Epithelial cell of proximal tubule (primary cell): ENCODE measurements around the gene TMEM107. TPM values are rescaled to one million over a fixed set of nuclear protein-coding genes. Genes with fewer than 3 reads are reported as not detected.
"Not testable (repeated sequence)": the region's sequence is repeated elsewhere in the genome, so short reads cannot be mapped to it uniquely, and the experiment has no call there.

Experiments used
- DNase-seq: peaks from one replicate; pipeline ENCODE4 v3.0.0-alpha.2; 2011; ENCODE audit warnings: low read depth
- H3K4me3 ChIP-seq: 2 replicates; pipeline ENCODE4 v1.5.1; 2011; ENCODE audit warnings: low read depth, mild to moderate bottlenecking, low read length
- total RNA-seq: library from RNA; depleted of rRNA; stranded (reverse); fragments of >200 nt; gene quantifications from 2 replicates; pipeline ENCODE4 v1.2.3, GENCODE V29; 2015
- TF ChIP-seq, protein P1 (sequence below): conservative IDR thresholded peaks from 2 replicates; pipeline ENCODE4 v1.5.1; 2012; ENCODE audit warnings: low read depth, mild to moderate bottlenecking, low read length

Gene TMEM107
- total RNA-seq, 1 donor from 2014 or later: 24.3 TPM

DNA sequence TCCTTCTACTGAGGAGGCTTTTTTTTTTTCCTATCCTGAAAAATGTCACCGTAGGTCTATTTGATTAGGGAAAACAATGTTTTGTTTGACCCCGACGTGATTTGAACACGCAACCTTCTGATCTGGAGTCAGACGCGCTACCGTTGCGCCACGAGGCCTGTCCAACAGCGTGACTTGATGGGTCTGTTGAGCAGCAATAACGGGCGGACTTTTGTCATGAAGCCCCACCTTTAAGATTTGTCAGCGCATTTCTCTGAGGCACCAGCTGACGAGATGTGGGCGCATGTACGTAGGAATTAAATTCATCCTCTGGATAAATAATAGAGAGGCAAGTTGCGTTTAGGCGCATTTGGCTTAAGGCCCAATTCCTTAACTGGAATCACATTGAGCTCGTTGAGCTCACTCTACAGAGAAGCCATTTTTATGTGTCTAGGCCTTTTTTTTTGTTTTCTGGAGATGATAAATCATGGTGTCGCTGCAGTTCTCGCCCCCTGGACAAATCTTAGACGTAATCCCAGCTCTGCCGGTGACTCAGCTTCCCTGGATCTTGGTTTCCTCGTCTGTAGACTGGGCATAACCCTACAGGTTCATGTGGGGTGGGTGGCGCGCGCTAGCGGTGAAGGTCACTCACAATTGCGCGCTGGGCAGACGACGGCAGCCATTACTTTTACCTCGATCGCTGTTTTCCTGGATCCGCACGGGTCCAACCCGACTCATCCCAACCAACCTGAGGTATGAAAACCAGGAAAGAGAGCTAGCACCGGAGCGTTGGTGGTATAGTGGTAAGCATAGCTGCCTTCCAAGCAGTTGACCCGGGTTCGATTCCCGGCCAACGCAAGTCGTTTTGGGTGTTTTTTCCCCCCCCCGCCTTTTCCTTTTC is 44.8 kb upstream of the TMEM107 start:
- TF ChIP-seq, protein P1, sequence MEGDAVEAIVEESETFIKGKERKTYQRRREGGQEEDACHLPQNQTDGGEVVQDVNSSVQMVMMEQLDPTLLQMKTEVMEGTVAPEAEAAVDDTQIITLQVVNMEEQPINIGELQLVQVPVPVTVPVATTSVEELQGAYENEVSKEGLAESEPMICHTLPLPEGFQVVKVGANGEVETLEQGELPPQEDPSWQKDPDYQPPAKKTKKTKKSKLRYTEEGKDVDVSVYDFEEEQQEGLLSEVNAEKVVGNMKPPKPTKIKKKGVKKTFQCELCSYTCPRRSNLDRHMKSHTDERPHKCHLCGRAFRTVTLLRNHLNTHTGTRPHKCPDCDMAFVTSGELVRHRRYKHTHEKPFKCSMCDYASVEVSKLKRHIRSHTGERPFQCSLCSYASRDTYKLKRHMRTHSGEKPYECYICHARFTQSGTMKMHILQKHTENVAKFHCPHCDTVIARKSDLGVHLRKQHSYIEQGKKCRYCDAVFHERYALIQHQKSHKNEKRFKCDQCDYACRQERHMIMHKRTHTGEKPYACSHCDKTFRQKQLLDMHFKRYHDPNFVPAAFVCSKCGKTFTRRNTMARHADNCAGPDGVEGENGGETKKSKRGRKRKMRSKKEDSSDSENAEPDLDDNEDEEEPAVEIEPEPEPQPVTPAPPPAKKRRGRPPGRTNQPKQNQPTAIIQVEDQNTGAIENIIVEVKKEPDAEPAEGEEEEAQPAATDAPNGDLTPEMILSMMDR: no peak
- DNase-seq: peak; percentile 74
- H3K4me3 ChIP-seq: peak overlapping the region; percentile 93

DNA sequence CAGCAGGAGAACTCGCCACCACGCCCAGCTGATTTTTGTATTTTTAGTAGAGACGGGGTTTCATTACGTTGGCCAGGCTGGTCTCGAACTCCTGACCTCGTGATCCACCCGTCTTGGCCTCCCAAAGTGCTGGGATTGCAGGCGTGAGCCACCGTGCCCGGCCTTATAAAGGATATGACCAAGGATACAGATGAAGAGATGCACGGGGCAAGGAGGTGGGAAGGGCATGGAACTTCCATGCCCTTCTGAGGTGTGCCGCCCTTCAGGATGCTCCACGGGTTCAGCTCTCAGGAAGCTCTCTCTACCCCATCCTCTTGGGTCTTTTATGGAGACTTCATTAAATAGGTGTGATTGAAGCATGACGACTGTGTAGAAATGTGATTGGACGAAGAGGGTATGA is 37.8 kb upstream of the TMEM107 start:
- not testable (repeated sequence) for DNase-seq

DNA sequence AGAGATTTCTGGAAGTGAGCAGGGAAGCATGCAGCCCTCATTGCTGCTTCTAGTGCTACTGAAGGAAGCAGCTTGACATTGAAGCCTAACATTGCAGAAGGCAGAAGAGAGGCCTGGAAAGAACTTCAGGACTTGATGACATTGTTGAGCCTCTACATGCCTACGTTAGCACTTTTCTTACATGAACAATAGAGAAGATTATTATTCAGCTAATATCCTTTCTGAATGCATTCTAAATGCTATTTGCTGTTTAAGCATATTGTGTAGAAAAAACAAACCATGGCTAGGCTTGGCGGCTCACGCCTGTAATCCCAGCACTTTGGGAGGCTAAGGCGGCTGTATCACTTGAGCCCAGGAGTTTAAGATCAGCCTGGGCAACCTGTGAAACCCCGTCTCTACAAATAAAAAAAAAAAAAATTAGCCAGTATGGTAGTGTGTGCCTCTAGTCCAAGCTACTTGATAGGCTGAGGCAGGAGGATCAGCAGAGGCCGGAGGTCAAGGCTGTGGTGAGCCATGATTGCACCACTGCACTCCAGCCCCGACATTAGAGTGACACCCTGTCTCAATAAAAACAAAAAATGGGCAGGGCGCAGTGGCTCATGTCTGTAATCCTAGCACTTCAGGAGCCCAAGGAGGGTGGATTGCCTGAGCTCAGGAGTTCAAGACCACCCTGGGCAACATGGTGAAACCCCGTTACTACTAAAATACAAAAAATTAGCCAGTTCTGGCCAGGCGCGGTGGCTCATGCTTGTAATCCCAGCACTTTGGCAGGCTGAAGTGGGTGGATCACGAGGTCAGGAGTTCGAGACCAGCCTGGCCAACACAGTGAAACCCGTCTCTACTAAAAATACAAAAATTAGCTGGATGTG is 36.4 kb upstream of the TMEM107 start:
- DNase-seq: no peak
- TF ChIP-seq, protein P1: no peak
- no peak overlapping the region for H3K4me3 ChIP-seq

More for the DNA sequence above, 37.8 kb upstream of the TMEM107 start:
- not testable (repeated sequence) for H3K4me3 ChIP-seq

DNA sequence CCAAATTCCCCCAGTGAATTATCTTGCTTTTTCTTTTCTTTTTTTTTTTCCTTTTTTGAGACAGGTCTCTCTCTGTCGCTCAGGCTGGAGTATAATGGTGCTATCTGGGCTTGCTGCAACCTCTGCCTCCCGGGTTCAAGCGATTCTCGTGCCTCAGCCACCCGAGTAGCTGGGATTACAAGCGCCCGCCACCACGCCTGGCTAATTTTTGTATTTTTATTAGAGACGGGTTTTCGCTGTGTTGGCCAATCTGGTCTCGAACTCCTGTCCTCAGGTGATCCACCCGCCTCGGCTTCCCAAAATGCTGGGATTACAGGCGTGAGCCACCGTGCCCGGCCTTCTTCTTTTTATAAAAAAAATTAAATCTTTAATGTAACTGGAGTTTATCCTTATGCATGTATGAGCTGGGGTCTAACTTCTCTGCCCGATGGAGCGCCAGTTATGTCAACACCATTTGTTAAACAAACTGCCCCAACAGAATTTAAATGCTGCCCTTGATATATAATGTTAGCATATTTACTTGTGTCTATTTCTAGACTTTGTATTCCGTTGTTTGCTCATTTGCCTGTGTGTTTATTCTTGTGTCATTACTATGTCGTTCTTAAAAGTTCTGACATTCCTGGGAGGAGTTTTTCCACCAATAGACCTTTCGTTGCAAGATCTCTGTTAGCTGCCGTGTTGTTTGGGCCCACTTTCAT is 34.7 kb upstream of the TMEM107 start:
- DNase-seq: no peak
- peak overlapping the region; percentile 77 for H3K4me3 ChIP-seq
- TF ChIP-seq, protein P1: no peak

DNA sequence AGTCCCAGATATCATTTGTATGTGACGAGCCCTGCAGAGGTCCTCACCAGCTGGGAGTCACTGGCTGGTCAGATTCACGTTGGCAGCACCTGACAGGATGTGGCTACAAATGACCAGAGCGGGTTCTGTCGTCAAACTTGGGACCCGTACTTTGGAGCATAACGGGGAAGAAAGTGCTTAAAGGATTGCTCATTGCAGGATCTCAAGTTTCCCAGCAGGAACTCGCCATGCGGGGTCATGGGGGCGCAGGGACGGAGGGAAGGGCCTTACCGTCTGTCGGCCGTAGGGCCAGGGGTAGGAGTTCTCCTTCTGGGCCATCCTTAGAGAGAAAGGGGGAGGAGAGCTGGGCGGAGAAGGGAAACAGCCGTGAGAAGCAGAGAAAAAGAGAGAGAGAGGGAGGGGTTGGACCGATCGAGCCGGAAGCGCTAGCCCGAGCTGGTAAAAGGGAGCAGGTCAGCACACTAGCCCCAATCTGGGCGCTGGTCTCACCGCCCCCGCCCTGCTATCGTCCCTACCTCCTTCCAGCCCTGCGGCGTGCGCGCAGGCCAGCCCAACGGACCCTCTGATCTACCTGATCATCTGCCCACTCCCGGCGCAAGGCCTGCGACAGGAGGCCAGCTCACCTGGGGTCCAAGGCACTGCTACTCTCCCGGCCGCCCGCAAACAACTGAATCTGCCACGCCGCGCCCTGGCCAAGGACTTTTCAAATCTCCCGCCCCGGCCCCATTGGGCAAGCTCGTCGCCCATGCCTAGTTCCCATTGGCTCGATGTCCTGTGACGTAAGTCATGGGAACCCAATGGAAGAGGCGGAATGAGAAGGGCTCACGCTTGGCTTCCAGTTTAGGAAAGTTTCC is 34.0 kb upstream of the TMEM107 start, which contains the start of gene AURKB:
AURKB (minus strand) TSS at position 669 of the 854 bp plus-strand sequence; CDS start at position 318, 351 bp downstream.
- H3K4me3 ChIP-seq: peak within 1 kb of the TSS; percentile 77
- TF ChIP-seq, protein P1: peak; percentile 13
- peak; percentile 70 for DNase-seq

DNA sequence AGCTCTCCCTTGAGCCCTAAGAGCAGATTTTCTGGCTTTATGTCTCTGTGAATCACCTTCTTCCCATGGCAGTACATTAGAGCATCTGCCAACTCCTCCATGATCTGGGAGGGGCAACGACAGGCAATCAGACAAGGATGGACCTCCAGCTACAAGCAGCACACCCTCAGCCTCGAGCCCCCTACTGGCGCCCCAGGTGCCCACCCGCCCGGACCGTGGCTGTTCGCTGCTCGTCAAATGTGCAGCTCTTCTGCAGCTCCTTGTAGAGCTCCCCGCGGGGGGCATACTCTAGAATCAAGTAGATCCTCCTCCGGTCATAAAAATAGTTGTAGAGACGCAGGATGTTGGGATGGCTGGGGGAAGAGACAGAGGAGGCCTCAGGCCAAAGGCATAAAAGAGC is 30.4 kb upstream of the TMEM107 start:
- no peak overlapping the region for H3K4me3 ChIP-seq

More for the DNA sequence above, 30.4 kb upstream of the TMEM107 start:
- TF ChIP-seq, protein P1: no peak
- DNase-seq: no peak
